Measurements from ENCODE around the gene HDAC4. TPM values are rescaled to one million over a fixed set of nuclear protein-coding genes. Genes with fewer than 3 reads are reported as not detected.

HDAC4 gene
- total and polyA plus RNA-seq, 8 donors, result 1.7 to 98.8 (median 24.5) TPM

DNA sequence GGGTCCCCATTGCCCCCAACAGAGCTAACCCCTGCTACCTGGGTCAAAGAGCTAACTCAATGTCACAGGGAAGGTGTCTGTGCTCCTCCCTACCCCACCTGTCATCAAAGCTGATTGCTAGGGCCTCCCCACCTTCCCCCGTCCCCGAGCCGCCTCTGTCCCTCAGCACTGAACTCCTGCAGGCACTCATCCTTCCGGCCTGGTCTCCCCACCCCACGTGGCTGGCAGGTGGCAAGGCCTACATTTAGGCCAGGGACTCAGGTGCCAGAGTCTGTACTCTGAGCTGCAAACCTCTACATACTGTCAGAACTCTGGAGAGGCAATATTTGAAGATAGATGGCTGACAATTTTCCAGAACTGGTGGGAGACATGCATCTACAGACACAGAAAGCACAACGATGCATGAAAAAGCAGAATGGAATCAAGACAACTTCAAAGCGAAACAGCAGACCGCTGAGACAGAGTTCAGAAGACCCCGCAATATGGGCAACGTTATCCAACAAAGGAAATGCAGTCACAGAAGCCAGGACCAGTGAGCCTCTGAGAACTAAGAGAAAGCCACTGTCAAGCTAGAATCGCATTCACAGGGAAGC lies 195.8 kb downstream of the HDAC4 start:
- no peak for TF ChIP-seq EP300 (IDR thresholded peaks at IDR 0.05)
- TF ChIP-seq CTCF (IDR thresholded peaks at IDR 0.05), result no peak
- no peak for TF ChIP-seq POLR2AphosphoS5 (IDR thresholded peaks at IDR 0.05)
- no peak for TF ChIP-seq POLR2A (IDR thresholded peaks at IDR 0.05)
- H3K36me3 ChIP-seq, result no peaks in the 10 kb centered on the region
- peaks cover 0 to 44% (median 20%) of the 10 kb centered on the region in 4 donors for H3K4me1 ChIP-seq
- 70 to 81% (median 75%) methylated on average over 11 of the region's 11 CpGs for WGBS, 5 donors
- H3K4me3 ChIP-seq, result no peak overlapping the region
- intact Hi-C loops (cut with DNase I; ENCODE audit: low total_unique reads), result no loop called here
- no peaks in the 10 kb centered on the region for H3K9me3 ChIP-seq
- no peaks in the 10 kb centered on the region for H3K27me3 ChIP-seq
- DNase-seq, result no peak
- H3K27ac ChIP-seq, result no peak overlapping the region

GRCh38 chr2:239204136-239204875 lies 196.5 kb downstream of the HDAC4 start:
- intact Hi-C loops (cut with DNase I; ENCODE audit: low total_unique reads), result no loop called here
- Histone ChIP-seq H3K9me3 (no peaks in the 10 kb centered on the region), H3K36me3 (no peaks in the 10 kb centered on the region), H3K4me1 (peaks cover 0 to 45% (median 23%) of the 10 kb centered on the region in 4 donors), H3K4me3 (no peak overlapping the region), H3K27ac (no peak overlapping the region), H3K27me3 (no peaks in the 10 kb centered on the region)
- DNase-seq, result no peak
- 95 to 97% (median 96%) methylated on average over 28 of the region's 28 CpGs for WGBS, 5 donors
- TF ChIP-seq POLR2A (IDR thresholded peaks at IDR 0.05), result no peak
- no peak for TF ChIP-seq CTCF (IDR thresholded peaks at IDR 0.05)
- TF ChIP-seq EP300 (IDR thresholded peaks at IDR 0.05), result no peak
- no peak for TF ChIP-seq POLR2AphosphoS5 (IDR thresholded peaks at IDR 0.05)

- Histone ChIP-seq H3K4me3 (no peak overlapping the region), H3K27ac (no peak overlapping the region), H3K36me3 (peaks cover 0 to 2% (median under 1%) of the 10 kb centered on the region in 4 donors), H3K4me1 (peaks cover 0 to 45% (median 20%) of the 10 kb centered on the region in 4 donors), H3K27me3 (no peaks in the 10 kb centered on the region), H3K9me3 (no peaks in the 10 kb centered on the region)
- DNase-seq, result no peak
- 89 to 92% (median 91%) methylated on average over 12 to 14 of the region's 14 CpGs for WGBS, 5 donors
- TF ChIP-seq EP300 (IDR thresholded peaks at IDR 0.05) (no peak), POLR2AphosphoS5 (IDR thresholded peaks at IDR 0.05) (no peak), POLR2A (IDR thresholded peaks at IDR 0.05) (no peak), CTCF (IDR thresholded peaks at IDR 0.05) (no peak)
- intact Hi-C loops (cut with DNase I; ENCODE audit: low total_unique reads), result no loop called here
Measured at GRCh38 chr2:239203443-239204135, 197.2 kb downstream of the HDAC4 start.

GRCh38 chr2:239202836-239203235 lies 198.0 kb downstream of the HDAC4 start:
- DNase-seq, result no peak
- Histone ChIP-seq H3K4me3 (no peak overlapping the region), H3K27me3 (no peaks in the 10 kb centered on the region), H3K27ac (no peak overlapping the region), H3K36me3 (peaks cover 0 to 10% (median 7%) of the 10 kb centered on the region in 4 donors), H3K4me1 (peaks cover 0 to 37% (median 19%) of the 10 kb centered on the region in 4 donors), H3K9me3 (no peaks in the 10 kb centered on the region)
- intact Hi-C loops (cut with DNase I; ENCODE audit: low total_unique reads), result no loop called here
- TF ChIP-seq CTCF (IDR thresholded peaks at IDR 0.05) (no peak), EP300 (IDR thresholded peaks at IDR 0.05) (no peak), POLR2A (IDR thresholded peaks at IDR 0.05) (no peak), POLR2AphosphoS5 (IDR thresholded peaks at IDR 0.05) (no peak)
- 90 to 98% (median 91%) methylated on average over 10 of the region's 10 CpGs for WGBS, 5 donors

All from stomach (tissue), 9 donors.